Endothelial cell (in vitro differentiated cells): Measurements from ENCODE around the gene HAGH. TPM values are rescaled to one million over a fixed set of nuclear protein-coding genes. Genes with fewer than 3 reads are reported as not detected.

ENCODE experiments used
- total RNA-seq: library from RNA; stranded (reverse); fragmentation: NEBNext Ultra II Directional; extraction: Animal tissue kit (Norgen Biotek cat#: 25700); gene quantifications from one replicate; pipeline ENCODE4 v1.2.1, GENCODE V29; 2021; ENCODE audit not compliant: unreplicated experiment

The HAGH gene
- total RNA-seq, 1 donor from 2014 or later: 44.8 TPM

Other genes with a start within 250 kb of the HAGH start
- gene IFT140, start 214.8 kb downstream of the HAGH start, total RNA-seq: 39.9 TPM
- gene CRAMP1, start 214.5 kb downstream of the HAGH start, total RNA-seq: 46.8 TPM
- gene JPT2, start 148.5 kb downstream of the HAGH start, total RNA-seq: 180 TPM
- 147 TPM for gene MAPK8IP3, start 120.6 kb downstream of the HAGH start, total RNA-seq
- 33.3 TPM for gene NME3, start 55.3 kb downstream of the HAGH start, total RNA-seq
- gene EME2, start 54.0 kb downstream of the HAGH start, total RNA-seq: 25.4 TPM
- 62.7 TPM for gene MRPS34, start 53.7 kb downstream of the HAGH start, total RNA-seq
- 52.9 TPM for gene SPSB3, start 44.3 kb downstream of the HAGH start, total RNA-seq
- gene NUBP2, start 43.9 kb downstream of the HAGH start, total RNA-seq: 49.8 TPM
- gene IGFALS, start 33.1 kb downstream of the HAGH start, total RNA-seq: not detected
- gene FAHD1, start 381 bp upstream of the HAGH start, total RNA-seq: 23.1 TPM
- not detected for gene MEIOB, start 45.3 kb upstream of the HAGH start, total RNA-seq
- not detected for gene HS3ST6, start 91.6 kb upstream of the HAGH start, total RNA-seq
- gene MSRB1, start 116.4 kb upstream of the HAGH start, total RNA-seq: 18.1 TPM
- gene RPL3L, start 127.9 kb upstream of the HAGH start, total RNA-seq: not detected
- 122 TPM for gene NDUFB10, start 132.7 kb upstream of the HAGH start, total RNA-seq
- gene RPS2, start 138.0 kb upstream of the HAGH start, total RNA-seq: 3,223 TPM
- not detected for gene RNF151, start 140.0 kb upstream of the HAGH start, total RNA-seq
- gene TBL3, start 145.2 kb upstream of the HAGH start, total RNA-seq: 25.0 TPM
- 0.23 TPM for gene NOXO1, start 154.6 kb upstream of the HAGH start, total RNA-seq
- 30.0 TPM for gene GFER, start 157.4 kb upstream of the HAGH start, total RNA-seq
- gene SYNGR3, start 163.1 kb upstream of the HAGH start, total RNA-seq: 0.82 TPM
- gene ZNF598, start 183.0 kb upstream of the HAGH start, total RNA-seq: 34.4 TPM
- gene NPW, start 193.0 kb upstream of the HAGH start, total RNA-seq: 0.82 TPM
- gene NHERF2, start 200.1 kb upstream of the HAGH start, total RNA-seq: 78.8 TPM
- gene NTHL1, start 221.0 kb upstream of the HAGH start, total RNA-seq: 25.6 TPM
- 180 TPM for gene TSC2, start 221.2 kb upstream of the HAGH start, total RNA-seq